HEK293 (cell line): ENCODE data around the gene NUP160.
"Not testable (repeated sequence)": the region's sequence is repeated elsewhere in the genome, so short reads cannot be mapped to it uniquely, and the experiment has no call there.

Experiments used
- BCL11B ChIP-seq: fragments of 450-650 bp; formaldehyde crosslinking; IDR thresholded peaks from 2 replicates; pipeline ENCODE4 v1.5.1; 2016; ENCODE audit warnings: low read depth, missing biosample characterization, missing genetic modification characterization
- GLIS2 ChIP-seq: fragments of 450-650 bp; formaldehyde crosslinking; IDR thresholded peaks from 2 replicates; pipeline ENCODE4 v1.5.1; 2016; ENCODE audit warnings: missing biosample characterization, missing genetic modification characterization
- ZBTB7A ChIP-seq: fragments of 450-650 bp; formaldehyde crosslinking; IDR thresholded peaks from 2 replicates; pipeline ENCODE4 v1.5.1; 2016; ENCODE audit warnings: low read depth, missing biosample characterization, missing genetic modification characterization
- ZBTB8A ChIP-seq: fragments of 450-650 bp; formaldehyde crosslinking; IDR thresholded peaks from 2 replicates; pipeline ENCODE4 v1.5.1; 2016; ENCODE audit warnings: missing biosample characterization, missing genetic modification characterization
- ZFP41 ChIP-seq: fragments of 450-650 bp; formaldehyde crosslinking; IDR thresholded peaks from 2 replicates; pipeline ENCODE4 v1.5.1; 2016; ENCODE audit warnings: missing biosample characterization, missing genetic modification characterization, borderline replicate concordance
- ZNF121 ChIP-seq: fragments of 450-650 bp; formaldehyde crosslinking; IDR thresholded peaks from 2 replicates; pipeline ENCODE4 v1.5.1; 2016; ENCODE audit warnings: missing biosample characterization, missing genetic modification characterization
- ZNF133 ChIP-seq: fragments of 450-650 bp; formaldehyde crosslinking; IDR thresholded peaks from 2 replicates; pipeline ENCODE4 v1.5.1; 2016; ENCODE audit warnings: missing biosample characterization, missing genetic modification characterization
- ZNF830 ChIP-seq: fragments of 450-650 bp; IDR thresholded peaks from 2 replicates; pipeline ENCODE4 v1.5.0; 2018; ENCODE audit warnings: missing biosample characterization, missing genetic modification characterization, low read depth, mild to moderate bottlenecking, moderate library complexity
- TF ChIP-seq, protein P1 (sequence below): fragments of 450-650 bp; formaldehyde crosslinking; IDR thresholded peaks from 2 replicates; pipeline ENCODE4 v1.5.1; 2016; ENCODE audit warnings: missing biosample characterization, missing genetic modification characterization
- TF ChIP-seq, protein P2 (sequence below): fragments of 450-650 bp; formaldehyde crosslinking; IDR thresholded peaks from 2 replicates; pipeline ENCODE4 v1.5.1; 2016; ENCODE audit warnings: missing biosample characterization, missing genetic modification characterization
- TF ChIP-seq, protein P3 (sequence below): fragments of 450-650 bp; formaldehyde crosslinking; IDR thresholded peaks from 2 replicates; pipeline ENCODE4 v1.5.1; 2016; ENCODE audit warnings: missing biosample characterization, missing genetic modification characterization
- TF ChIP-seq, protein P4 (sequence below): fragments of 450-650 bp; formaldehyde crosslinking; IDR thresholded peaks from 2 replicates; pipeline ENCODE4 v1.5.0; 2017; ENCODE audit warnings: missing biosample characterization, missing genetic modification characterization, borderline replicate concordance
- TF ChIP-seq, protein P5 (sequence below): fragments of 450-650 bp; formaldehyde crosslinking; conservative IDR thresholded peaks from 2 replicates; pipeline ENCODE4 v1.5.1; 2016; ENCODE audit warnings: low read depth, missing biosample characterization, missing genetic modification characterization
- TF ChIP-seq, protein P6 (sequence below): fragments of 450-650 bp; formaldehyde crosslinking; IDR thresholded peaks from 2 replicates; pipeline ENCODE4 v1.5.1; 2016; ENCODE audit warnings: missing biosample characterization, missing genetic modification characterization

DNA sequence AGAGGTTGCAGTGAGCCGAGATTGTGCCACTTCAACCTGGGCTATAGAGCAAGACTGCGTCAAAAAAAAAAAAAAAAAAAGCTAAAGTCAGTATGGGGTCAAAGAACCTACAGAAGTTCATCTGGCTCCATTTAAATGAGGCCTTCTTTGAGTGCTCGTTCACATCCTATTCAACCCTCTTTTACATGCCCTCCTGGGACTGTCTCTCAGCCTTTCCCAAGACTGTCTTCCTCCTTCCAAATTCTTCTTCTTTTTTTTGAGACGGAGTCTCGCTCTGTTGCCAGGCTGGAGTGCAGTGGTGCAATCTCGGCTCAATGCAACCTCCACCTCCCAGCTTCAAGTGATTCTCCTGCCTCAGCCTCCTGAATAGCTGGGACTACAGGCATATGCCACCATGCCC is 18.7 kb upstream of the NUP160 start:
- TF ChIP-seq, protein P1, sequence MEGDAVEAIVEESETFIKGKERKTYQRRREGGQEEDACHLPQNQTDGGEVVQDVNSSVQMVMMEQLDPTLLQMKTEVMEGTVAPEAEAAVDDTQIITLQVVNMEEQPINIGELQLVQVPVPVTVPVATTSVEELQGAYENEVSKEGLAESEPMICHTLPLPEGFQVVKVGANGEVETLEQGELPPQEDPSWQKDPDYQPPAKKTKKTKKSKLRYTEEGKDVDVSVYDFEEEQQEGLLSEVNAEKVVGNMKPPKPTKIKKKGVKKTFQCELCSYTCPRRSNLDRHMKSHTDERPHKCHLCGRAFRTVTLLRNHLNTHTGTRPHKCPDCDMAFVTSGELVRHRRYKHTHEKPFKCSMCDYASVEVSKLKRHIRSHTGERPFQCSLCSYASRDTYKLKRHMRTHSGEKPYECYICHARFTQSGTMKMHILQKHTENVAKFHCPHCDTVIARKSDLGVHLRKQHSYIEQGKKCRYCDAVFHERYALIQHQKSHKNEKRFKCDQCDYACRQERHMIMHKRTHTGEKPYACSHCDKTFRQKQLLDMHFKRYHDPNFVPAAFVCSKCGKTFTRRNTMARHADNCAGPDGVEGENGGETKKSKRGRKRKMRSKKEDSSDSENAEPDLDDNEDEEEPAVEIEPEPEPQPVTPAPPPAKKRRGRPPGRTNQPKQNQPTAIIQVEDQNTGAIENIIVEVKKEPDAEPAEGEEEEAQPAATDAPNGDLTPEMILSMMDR (tag by site-specific recombination) = not testable (repeated sequence)
- TF ChIP-seq, protein P2, sequence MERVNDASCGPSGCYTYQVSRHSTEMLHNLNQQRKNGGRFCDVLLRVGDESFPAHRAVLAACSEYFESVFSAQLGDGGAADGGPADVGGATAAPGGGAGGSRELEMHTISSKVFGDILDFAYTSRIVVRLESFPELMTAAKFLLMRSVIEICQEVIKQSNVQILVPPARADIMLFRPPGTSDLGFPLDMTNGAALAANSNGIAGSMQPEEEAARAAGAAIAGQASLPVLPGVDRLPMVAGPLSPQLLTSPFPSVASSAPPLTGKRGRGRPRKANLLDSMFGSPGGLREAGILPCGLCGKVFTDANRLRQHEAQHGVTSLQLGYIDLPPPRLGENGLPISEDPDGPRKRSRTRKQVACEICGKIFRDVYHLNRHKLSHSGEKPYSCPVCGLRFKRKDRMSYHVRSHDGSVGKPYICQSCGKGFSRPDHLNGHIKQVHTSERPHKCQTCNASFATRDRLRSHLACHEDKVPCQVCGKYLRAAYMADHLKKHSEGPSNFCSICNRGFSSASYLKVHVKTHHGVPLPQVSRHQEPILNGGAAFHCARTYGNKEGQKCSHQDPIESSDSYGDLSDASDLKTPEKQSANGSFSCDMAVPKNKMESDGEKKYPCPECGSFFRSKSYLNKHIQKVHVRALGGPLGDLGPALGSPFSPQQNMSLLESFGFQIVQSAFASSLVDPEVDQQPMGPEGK = not testable (repeated sequence)
- TF ChIP-seq, protein P3, sequence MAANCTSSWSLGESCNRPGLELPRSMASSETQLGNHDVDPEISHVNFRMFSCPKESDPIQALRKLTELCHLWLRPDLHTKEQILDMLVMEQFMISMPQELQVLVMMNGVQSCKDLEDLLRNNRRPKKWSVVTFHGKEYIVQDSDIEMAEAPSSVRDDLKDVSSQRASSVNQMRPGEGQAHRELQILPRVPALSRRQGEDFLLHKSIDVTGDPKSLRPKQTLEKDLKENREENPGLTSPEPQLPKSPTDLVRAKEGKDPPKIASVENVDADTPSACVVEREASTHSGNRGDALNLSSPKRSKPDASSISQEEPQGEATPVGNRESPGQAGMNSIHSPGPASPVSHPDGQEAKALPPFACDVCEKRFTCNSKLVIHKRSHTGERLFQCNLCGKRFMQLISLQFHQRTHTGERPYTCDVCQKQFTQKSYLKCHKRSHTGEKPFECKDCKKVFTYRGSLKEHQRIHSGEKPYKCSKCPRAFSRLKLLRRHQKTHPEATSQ (tag by site-specific recombination) = not testable (repeated sequence)
- not testable (repeated sequence) for TF ChIP-seq ZBTB8A; ZBTB7A (tag by site-specific recombination); ZNF121 (tag by site-specific recombination); GLIS2 (tag by site-specific recombination); ZNF830 (tag by site-specific recombination); BCL11B (tag by site-specific recombination); ZNF133 (tag by site-specific recombination); ZFP41 (tag by site-specific recombination)
- TF ChIP-seq, protein P4, sequence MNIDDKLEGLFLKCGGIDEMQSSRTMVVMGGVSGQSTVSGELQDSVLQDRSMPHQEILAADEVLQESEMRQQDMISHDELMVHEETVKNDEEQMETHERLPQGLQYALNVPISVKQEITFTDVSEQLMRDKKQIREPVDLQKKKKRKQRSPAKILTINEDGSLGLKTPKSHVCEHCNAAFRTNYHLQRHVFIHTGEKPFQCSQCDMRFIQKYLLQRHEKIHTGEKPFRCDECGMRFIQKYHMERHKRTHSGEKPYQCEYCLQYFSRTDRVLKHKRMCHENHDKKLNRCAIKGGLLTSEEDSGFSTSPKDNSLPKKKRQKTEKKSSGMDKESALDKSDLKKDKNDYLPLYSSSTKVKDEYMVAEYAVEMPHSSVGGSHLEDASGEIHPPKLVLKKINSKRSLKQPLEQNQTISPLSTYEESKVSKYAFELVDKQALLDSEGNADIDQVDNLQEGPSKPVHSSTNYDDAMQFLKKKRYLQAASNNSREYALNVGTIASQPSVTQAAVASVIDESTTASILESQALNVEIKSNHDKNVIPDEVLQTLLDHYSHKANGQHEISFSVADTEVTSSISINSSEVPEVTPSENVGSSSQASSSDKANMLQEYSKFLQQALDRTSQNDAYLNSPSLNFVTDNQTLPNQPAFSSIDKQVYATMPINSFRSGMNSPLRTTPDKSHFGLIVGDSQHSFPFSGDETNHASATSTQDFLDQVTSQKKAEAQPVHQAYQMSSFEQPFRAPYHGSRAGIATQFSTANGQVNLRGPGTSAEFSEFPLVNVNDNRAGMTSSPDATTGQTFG = not testable (repeated sequence)
- TF ChIP-seq, protein P5, sequence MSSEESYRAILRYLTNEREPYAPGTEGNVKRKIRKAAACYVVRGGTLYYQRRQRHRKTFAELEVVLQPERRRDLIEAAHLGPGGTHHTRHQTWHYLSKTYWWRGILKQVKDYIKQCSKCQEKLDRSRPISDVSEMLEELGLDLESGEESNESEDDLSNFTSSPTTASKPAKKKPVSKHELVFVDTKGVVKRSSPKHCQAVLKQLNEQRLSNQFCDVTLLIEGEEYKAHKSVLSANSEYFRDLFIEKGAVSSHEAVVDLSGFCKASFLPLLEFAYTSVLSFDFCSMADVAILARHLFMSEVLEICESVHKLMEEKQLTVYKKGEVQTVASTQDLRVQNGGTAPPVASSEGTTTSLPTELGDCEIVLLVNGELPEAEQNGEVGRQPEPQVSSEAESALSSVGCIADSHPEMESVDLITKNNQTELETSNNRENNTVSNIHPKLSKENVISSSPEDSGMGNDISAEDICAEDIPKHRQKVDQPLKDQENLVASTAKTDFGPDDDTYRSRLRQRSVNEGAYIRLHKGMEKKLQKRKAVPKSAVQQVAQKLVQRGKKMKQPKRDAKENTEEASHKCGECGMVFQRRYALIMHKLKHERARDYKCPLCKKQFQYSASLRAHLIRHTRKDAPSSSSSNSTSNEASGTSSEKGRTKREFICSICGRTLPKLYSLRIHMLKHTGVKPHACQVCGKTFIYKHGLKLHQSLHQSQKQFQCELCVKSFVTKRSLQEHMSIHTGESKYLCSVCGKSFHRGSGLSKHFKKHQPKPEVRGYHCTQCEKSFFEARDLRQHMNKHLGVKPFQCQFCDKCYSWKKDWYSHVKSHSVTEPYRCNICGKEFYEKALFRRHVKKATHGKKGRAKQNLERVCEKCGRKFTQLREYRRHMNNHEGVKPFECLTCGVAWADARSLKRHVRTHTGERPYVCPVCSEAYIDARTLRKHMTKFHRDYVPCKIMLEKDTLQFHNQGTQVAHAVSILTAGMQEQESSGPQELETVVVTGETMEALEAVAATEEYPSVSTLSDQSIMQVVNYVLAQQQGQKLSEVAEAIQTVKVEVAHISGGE = not testable (repeated sequence)
- TF ChIP-seq, protein P6, sequence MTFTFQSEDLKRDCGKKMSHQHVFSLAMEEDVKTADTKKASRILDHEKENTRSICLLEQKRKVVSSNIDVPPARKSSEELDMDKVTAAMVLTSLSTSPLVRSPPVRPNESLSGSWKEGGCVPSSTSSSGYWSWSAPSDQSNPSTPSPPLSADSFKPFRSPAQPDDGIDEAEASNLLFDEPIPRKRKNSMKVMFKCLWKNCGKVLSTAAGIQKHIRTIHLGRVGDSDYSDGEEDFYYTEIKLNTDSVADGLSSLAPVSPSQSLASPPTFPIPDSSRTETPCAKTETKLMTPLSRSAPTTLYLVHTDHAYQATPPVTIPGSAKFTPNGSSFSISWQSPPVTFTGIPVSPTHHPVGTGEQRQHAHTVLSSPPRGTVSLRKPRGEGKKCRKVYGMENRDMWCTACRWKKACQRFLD (tag by site-specific recombination) = not testable (repeated sequence)
